Skin epidermis (tissue), 12 donors: Measurements from ENCODE around the gene FBXL13.
"Not testable (repeated sequence)": the region's sequence is repeated elsewhere in the genome, so short reads cannot be mapped to it uniquely, and the experiment has no call there.

Source experiments
- H3K27ac ChIP-seq, 21 experiments: fragments of 200-600 bp; sonication (generic) in 11 of 21; one replicate each; pipeline ENCODE4 v1.5.0; 2020; ENCODE audit warnings: mild to moderate bottlenecking in 3 of 21, inconsistent platforms in 2 of 21, moderate library complexity in 2 of 21
- H3K4me3 ChIP-seq, 7 experiments: fragments of 200-600 bp; sonication (generic) in 2 of 7; one replicate each; pipeline ENCODE4 v1.5.0; 2020; ENCODE audit warnings: inconsistent platforms in 2 of 7, mild to moderate bottlenecking in 2 of 7, moderate library complexity in 1 of 7

The FBXL13 gene

DNA sequence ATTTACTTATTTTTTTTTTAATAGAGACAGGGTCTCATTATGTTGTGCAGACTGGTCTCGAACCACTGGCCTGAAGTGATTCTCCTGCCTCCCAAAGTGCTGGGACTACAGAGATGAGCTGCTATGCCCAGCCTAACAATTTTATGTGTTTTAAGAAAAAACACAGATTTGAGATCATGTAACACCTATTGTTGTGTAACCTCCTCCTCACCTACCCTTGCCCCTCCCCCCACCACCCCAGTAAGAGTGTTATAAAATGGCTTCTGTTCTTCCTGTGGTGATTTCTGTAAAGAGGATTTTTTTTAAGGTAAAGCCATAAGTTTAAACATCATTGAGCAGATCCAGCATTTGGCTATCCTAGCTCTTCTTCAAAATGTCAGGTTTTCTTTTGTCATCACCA is 7.9 kb upstream of the FBXL13 start:
- Histone ChIP-seq H3K4me3 (no peak overlapping the region), H3K27ac (no peak overlapping the region)

DNA sequence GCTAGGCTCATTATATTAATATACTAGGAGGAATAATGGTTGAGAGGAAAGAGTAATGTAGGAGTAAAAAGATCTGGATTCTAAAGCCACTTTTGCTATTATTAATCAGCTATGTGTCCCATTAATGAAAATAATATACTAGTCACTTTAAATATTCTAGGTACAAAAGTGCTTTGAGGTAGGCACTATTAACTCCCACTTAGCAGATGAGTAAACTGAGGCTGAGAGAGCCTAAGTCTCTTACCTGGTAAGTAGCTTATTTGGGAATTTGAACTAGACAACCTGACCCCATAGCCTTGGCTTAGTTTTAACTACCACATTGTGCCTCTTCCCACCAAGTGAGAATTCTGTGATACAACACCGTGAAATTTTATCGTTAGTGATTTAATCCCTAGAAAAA is 6.3 kb upstream of the FBXL13 start:
- Histone ChIP-seq H3K4me3 (no peak overlapping the region), H3K27ac (no peak overlapping the region)

DNA sequence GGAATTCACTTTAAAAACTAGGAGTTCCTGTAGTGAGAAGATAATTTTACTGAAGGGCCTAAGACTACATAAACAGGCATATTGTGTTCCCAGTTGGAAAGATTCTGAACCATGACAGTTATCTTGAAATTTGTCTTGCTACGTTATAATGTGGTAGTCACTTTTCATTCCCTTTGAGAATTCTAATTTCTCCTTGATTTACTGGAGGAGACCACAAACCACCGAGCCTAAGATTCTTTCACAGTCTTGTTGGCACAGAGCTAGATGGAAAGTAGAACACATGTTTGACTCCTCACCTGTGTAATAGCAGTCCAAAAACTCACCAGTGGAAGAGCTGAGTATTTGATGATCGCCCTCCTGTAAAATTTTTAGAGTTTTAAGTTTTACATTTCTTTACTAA is 5.2 kb upstream of the FBXL13 start:
- no peak overlapping the region for H3K27ac ChIP-seq
- H3K4me3 ChIP-seq, result no peak overlapping the region

DNA sequence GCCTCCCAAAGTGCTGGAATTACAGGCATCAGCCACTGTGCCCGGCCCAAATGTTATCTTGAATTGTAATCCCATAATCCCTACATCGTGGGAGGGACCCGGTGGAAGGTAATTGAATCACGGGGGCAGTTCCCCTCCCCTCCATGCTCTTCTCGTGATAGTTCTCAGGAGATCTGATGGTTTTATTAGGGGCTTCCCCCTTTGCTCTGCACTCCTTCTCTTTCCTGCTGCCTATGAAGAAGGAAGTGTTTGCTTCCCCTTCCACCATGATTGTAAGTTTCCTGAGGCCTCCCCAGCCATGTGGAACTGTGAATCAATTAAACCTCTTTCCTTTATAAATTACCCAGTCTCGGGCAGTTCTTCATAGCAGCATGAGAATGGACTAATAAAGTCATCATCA is 3.6 kb upstream of the FBXL13 start:
- not testable (repeated sequence) for H3K27ac ChIP-seq, H3K4me3 ChIP-seq

DNA sequence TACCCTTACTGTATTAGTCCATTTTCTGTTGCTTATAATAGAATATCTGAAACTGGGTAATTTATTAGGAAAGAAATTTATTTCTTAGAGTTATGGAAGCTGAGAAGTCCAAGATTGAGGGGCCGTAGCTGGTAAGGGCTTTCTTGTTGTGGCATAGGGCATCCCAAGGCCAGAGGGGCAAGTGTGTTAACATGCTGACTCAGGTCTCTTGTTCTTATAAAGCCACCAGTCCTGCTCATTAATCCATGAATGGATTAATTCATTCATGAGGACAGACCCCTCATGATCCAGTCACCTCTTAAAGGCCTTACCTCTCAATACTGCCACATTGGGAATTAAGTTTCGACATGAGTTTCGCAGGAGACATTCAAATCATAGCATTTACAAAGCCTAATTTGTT is 2.7 kb upstream of the FBXL13 start:
- no peak overlapping the region for H3K4me3 ChIP-seq
- no peak overlapping the region for H3K27ac ChIP-seq

DNA sequence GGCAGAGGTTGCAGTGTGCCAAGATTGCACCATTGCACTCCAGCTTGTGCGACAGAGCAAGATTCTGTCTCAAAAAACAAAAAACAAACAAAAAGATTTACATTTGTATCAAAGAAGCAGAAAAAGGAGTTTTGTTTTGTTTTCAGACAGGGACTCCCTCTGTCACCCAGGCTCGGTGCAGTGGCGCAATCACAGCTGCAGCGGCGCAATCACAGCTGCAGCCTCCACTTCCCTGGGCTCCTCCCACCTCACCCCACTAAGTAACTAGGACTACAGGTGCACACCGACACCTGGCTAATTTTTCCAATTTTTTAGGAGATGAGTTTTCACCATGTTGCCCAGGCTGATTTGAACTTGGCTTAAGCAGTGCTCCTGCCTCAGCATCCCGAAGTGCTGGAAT is 2.2 kb upstream of the FBXL13 start:
- H3K4me3 ChIP-seq, result no peak overlapping the region
- H3K27ac ChIP-seq, result no peak overlapping the region

DNA sequence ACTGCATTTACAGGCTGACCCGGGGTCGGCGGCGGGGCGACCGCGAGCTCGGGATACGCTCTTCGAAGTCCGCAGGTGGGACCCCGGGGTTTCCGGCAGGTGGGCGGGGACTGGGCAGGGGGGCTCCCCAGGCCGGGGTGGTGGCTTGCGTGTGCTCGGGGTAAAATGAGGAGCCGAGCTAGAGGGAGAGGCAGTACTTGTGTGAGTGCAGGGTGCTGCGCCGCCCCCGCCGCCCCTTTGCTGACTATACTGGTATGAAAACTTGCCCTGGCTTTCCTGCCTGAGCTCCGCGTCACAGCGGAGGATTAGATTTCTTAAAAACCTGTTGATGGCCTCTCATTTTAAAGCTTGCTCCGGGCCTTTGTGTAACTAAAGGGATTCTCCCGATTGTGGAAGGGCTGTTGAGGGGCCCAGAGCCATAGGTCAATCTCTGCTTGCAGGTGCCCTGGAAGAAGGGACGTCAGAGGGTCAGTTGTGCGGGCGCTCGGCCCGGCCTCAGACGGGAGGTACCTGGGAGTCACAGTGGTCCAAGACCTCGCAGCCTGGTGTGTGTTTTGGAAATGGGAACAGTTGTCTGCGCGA is 832 bp upstream of the FBXL13 start:
- peak overlapping the region; percentile 62 to 85 (median 79) for H3K4me3 ChIP-seq
- peak overlapping the region; percentile 80 to 95 (median 92) for H3K27ac ChIP-seq

DNA sequence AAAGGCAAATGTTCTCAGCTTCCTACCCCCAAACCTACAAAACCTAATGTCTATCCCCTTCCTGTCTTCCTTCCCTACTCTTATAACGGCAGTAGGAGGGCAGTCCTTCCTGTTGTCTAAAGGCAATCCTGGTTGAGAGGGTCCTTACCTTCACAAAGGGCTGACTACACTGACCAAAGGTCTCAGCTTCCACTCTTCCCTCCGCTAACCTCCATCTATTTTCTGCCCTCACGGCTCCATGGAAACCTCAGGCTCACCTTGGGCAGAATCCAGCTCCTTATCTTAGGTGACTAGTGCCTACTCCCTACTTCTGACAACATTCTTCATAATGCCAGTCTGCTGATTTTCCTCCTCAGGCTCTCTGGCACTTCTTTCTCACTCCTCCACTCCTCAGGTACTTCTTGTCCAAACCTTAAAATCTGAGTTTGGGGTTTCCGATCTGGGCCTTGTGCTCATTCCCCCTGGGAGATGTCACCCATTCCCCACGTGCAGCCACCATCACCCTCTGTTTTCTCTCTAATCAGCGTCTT is 542 bp downstream of the FBXL13 start:
- H3K4me3 ChIP-seq, result peak overlapping the region; percentile 62 to 85 (median 79)
- H3K27ac ChIP-seq, result peak overlapping the region in 20 of 21 experiments; percentile 22 to 95 (median 91)

DNA sequence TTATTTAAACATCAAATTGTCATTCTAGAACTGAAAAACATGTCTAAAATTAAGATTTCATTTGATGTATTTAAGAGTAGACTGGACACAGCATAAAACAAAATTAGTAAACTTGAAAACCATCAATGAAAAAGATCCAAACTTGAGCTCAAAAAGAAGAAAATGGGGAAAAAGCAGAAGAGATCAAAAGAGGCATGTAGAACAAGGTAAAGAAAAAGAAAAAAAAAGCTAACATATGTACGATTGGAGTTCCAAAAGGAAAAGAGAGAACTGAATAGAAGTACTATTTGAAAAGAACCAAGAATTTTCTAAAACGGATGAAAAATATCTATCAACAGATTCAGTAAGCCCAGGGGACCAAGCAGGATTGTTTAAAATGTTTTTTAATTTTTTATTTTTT is 3.6 kb downstream of the FBXL13 start:
- Histone ChIP-seq H3K27ac (no peak overlapping the region), H3K4me3 (no peak overlapping the region)

DNA sequence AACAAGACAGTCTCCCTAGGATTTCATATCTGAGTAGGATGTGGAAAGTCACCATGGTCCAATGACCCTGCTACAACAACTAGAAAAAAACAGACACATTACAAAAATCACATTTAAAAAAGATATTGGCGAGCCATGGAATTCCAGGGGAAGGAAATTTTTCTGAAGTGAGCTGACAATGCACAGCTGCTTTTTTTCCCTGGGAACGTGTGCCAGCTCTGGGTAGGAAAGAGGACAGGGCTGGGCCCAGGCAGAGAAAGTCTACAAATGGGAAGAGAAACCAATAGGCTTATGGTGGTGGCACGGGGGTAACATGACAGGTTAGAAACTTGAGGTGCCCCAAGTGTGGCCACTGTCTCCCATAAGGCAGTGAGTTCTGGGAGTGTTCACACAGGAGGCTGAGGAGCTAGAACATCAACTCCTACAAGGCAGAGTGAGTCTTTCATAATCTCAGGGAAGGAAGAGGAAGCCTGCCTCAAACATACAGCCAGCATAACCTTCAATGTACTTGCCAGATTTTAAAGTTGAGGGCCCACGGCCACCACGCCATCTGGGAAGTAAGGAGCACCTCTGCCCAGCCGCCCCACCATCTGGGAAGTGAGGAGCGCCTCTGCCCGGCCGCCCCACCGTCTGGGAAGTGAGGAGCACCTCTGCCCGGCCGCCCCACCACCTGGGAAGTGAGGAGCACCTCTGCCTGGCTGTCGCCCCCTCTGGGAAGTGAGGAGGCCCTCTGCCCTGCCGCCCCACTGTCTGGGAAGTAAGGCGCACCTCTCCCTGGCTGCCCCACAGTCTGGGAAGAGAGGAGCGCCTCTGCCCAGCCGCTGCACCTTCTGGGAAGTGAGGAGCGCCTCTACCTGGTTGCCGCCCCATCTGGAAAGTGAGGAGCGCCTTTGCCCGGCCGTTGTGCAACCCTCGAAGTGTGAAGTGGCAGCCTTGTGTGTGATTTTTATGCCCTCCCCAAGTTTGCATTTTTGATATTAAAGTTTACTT is 5.9 kb downstream of the FBXL13 start:
- Histone ChIP-seq H3K27ac (no peak overlapping the region), H3K4me3 (no peak overlapping the region)

DNA sequence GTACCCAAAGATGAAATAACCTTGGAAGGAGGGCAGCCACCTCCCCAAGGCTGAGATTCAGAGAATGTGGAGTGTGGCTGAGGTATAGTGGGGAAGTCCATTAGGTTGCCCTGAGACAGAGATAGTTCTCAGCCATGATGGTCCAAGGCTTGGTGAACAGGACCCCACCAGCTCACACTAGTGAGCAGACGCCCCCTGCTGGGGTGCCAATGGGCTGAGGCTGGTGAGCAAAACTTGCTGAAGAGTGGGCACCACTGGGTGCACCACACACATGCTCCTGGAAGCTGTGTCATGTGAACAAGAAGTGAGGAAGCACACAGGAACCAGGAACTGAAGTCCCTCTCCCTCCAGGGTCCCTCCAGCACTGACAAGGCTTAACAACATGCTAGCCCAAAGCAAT is 8.9 kb downstream of the FBXL13 start:
- Histone ChIP-seq H3K4me3 (no peak overlapping the region), H3K27ac (no peak overlapping the region)

DNA sequence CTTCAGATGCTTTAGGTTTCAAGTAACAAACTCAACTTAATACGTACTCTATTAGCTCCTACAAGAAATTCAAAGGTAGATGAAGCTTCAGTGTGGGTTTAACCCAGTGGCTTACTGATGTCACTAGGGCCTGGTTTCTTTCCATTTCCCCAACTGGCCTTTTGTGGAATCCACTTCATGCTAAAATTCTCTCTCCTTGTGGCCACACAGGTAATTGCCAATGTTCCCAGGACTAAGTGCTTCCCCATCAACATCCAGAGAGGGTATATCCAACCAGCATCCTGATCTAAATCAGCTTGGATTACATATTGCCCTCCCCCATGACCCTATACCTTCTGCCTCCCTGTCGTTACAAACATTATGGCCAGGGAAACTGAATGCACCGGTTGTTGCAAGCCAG is 10.7 kb downstream of the FBXL13 start:
- Histone ChIP-seq H3K27ac (no peak overlapping the region), H3K4me3 (no peak overlapping the region)

DNA sequence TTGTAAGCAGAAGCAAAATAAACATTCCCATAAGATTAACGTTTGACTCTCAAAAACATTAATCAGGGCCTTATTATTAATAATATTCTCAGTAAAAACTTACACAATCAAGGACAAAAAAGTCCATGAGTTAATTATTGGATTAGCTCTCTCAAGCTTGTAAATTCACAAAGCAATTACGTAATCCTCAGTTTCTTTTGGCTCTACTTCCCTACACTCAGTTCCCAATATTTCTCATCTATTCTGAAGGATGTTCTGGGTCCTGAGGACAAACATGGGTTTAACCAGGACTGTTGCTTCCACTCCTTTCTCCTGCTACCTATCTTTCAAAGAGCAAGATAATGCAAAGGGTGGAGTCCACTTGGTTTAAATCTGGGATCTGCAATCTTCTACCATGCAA is 15.1 kb downstream of the FBXL13 start:
- Histone ChIP-seq H3K27ac (no peak overlapping the region), H3K4me3 (no peak overlapping the region)

DNA sequence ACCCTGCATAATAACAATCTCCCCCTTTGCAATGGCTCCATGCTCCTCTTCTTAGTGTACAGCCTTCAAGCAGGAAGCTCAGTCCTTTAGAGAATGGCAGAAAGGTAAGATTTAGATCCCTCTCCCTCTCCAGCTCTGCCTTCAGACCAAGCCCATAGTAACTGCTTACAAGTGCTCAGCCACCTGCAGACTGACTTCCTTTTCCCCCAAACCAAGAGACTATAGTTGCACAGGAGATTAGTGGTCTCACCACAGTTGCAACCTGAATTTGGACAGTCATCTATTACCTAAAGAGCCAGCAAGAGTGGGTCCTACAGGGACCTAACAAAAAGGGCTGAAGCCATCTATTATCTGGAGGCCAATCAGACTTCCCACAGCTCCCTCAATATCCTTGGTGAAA is 16.5 kb downstream of the FBXL13 start:
- Histone ChIP-seq H3K27ac (no peak overlapping the region), H3K4me3 (no peak overlapping the region)

DNA sequence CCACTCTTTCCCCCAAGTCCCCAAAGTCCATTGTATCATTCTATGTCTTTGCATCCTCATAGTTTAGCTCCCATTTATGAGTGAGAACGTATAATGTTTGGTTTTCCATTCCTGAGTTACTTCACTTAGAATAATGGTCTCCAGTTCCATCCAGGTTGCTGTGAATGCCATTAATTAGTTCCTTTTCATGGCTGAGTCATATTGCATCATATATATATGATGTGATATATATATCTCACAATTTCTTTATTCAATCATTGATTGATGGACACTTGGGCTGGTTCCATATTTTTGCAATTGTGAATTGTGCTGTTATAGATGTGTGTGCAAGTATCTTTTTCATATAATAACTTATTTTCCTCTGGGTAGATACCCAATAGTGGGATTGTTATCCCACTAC is 18.6 kb downstream of the FBXL13 start:
- not testable (repeated sequence) for H3K4me3 ChIP-seq, H3K27ac ChIP-seq

DNA sequence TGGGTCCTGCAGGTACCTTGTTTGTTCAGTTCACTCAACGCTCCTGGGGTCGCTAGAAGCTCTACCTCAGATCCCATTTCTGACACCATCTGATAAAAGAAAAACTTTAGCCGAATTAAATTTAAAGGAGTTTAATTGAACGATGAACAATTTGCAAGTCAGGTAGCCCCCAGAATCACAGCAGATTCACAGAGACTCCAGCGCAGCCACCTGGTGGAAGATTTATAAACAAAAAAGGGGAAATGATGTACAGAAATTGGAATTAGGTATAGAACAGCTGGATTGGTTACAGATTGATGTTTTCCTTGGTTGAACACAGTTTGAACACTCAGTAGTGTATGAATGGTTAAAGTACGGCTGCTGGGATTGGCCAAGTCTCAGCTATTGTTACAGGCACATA is 23.1 kb downstream of the FBXL13 start:
- Histone ChIP-seq H3K4me3 (no peak overlapping the region), H3K27ac (no peak overlapping the region)

DNA sequence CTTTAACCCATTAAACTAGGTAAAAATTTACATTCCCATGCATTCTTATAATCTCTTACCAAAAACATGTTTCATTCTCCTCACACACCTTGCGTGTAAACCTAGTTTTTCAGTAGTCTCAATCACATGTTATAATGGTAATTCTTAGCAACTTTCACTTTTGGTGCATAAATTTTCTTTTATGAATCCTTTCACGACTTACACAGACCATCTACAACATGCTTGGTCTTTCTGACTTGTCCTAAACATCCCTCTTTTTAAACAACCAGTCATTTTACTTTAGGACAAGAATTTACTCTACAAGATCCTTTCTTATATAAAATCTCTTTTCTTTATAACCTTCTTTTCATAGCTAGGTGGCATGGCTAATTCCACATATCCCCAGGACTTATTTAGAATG is 25.8 kb downstream of the FBXL13 start:
- H3K4me3 ChIP-seq, result no peak overlapping the region
- H3K27ac ChIP-seq, result no peak overlapping the region

DNA sequence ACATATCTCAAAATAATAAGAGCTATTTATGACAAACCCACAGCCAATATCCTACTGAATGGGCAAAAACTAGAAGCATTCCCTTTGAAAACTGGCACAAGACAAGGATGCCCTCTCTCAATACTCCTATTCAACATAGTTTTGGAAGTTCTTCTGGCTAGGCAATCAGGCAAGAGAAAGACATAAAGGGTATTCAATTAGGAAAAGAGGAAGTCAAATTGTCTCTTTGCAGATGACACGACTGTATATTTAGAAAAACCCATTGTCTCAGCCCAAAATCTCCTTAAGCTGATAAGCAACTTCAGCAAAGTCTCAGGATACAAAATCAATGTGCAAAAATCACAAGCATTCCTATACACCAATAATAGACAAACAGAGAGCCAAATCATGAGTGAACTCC is 32.8 kb downstream of the FBXL13 start:
- H3K27ac ChIP-seq, H3K4me3 ChIP-seq: not testable (repeated sequence)

DNA sequence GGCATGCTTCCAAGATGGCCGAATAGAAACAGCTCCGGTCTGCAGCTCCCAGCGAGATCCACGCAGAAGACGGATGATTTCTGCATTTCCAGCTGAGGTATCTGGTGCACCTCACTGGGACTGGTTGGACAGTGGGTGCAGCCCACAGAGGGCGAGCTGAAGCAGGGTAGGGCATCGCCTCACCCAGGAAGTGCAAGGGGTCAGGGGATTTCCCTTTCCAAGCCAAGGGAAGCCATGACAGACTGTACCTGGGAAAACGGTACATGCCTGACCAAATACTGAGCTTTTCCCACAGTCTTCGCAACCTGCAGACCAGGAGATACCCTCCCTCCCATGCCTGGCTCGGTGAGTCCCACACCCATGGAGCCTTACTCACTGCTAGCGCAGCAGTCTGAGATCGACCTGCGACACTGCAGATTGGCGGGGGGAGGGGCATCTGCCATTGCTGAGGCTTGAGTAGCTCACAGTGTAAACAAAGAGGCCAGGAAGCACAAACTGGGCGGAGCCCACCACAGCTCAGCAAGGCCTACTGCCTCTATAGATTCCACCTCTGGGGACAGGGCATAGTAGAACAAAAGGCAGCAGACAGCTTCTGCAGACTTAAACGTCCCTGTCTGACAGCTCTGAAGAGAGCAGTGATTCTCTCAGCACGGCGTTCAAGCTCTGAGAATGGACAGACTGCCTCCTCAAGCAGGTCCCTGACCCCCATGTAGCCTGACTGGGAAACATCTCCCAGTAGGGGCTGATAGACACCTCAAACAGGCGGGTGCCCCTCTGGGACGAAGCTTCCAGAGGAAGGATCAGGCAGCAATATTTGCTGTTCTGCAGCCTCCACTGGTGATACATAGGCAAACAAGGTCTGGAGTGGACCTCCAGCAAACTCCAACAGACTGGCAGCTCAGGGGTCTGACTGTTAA is 36.5 kb downstream of the FBXL13 start:
- not testable (repeated sequence) for H3K27ac ChIP-seq

DNA sequence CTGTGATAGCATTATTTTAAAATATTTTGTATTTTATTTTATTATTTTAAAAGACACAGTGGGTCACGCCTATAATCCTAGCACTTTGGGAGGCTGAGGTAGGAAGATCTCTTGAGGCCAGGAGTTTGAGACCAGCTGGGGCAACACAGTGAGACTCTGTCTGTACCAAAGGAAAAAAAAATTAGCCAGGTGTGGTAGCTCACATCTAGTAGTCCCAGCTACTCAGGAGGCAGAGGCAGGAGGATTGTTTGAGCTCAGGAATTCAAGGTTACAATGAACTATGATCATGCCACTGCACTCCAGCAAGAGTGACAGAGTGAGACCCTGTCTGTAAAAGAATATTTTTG is 37.1 kb downstream of the FBXL13 start:
- Histone ChIP-seq H3K4me3 (no peak overlapping the region), H3K27ac (no peak overlapping the region)

More for the DNA sequence above, 36.5 kb downstream of the FBXL13 start:
- H3K4me3 ChIP-seq, result not testable (repeated sequence)
